ENCODE data around the gene SLAIN2. TPM values are rescaled to one million over a fixed set of nuclear protein-coding genes. Genes with fewer than 3 reads are reported as not detected.

SLAIN2 gene
- total and polyA plus RNA-seq, 11 donors, result 26.0 to 178 (median 124) TPM

DNA sequence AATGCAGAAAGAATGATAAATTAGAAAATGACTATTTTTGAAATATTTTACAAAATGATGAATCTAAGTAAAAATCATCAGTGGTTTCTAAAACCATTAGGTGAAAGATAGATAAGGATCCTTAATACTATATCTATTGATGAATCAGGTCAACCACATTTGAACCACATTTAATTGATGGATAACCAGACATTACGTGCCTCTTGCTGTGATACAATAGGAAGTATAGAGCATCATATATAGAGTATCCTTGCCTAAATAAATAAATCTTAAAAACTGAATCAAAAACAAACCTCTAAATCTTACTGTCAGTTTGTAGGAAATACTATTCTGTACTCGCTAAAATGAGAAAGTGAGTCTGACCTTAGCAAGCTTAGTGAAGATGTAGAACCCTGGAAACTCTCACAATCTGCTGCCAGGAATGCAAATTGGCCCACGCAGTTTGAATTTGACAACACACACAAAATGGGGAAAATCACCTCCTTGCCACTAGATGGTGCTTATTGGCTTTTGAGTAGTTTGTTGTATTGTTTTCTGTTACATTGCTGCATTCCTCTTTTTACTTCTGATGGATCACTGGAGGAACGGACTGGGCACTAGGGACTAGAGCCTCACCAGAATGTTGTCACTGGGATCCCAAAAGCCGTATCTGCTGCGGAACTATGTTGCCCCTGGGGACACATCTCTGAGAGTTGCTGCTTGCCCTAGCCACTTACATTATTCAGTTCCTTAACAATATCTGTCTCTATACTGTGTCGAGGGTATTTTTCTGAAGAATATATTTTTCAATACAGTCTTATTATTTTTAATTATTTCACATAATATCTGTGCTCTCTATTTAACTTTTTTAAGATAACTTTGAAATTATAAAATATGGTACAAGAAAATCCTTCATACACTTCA, 25.4 kb upstream of the SLAIN2 start:
- Histone ChIP-seq H3K4me1 (no peaks in the 10 kb centered on the region), H3K27ac (no peak overlapping the region), H3K9me3 (no peaks in the 10 kb centered on the region), H3K27me3 (no peaks in the 10 kb centered on the region), H3K36me3 (no peaks in the 10 kb centered on the region), H3K4me3 (no peak overlapping the region)
- WGBS, 4 donors, result 36 to 45% (median 41%) methylated on average over 7 of the region's 7 CpGs
- DNase-seq (no peak), ATAC-seq (peak in 1 of 4 donors; percentile 46)
- intact Hi-C loops (cut with DNase I), result loop anchor here in 2 of 10 donors (10.0 kb wide), 2 partner anchors 119 to 229 kb away; no protein-coding TSS in a partner anchor
- no peak for TF ChIP-seq POLR2A (IDR thresholded peaks at IDR 0.05)
- TF ChIP-seq, protein P1, sequence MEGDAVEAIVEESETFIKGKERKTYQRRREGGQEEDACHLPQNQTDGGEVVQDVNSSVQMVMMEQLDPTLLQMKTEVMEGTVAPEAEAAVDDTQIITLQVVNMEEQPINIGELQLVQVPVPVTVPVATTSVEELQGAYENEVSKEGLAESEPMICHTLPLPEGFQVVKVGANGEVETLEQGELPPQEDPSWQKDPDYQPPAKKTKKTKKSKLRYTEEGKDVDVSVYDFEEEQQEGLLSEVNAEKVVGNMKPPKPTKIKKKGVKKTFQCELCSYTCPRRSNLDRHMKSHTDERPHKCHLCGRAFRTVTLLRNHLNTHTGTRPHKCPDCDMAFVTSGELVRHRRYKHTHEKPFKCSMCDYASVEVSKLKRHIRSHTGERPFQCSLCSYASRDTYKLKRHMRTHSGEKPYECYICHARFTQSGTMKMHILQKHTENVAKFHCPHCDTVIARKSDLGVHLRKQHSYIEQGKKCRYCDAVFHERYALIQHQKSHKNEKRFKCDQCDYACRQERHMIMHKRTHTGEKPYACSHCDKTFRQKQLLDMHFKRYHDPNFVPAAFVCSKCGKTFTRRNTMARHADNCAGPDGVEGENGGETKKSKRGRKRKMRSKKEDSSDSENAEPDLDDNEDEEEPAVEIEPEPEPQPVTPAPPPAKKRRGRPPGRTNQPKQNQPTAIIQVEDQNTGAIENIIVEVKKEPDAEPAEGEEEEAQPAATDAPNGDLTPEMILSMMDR (IDR thresholded peaks at IDR 0.05), result peak; percentile 33 to 70 (median 50)

DNA sequence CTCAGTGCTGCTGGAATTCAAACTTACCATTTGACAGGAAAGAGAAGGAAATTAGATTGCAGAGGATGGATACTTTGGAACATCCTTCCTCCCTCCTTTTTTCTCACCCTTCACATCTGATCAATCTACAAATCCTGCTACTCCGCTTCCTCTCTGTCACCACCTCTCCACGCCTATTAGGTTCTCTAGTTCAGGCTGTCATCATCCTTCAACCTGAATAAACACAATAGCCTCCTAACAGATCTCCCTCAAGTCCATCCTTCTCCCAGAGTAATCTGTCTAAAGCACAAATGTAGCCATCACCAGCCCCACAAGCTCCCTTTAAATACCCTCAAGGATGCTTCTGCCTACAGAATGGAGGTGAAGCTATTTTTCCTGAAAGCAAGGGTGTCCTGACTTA, 20.0 kb upstream of the SLAIN2 start:
- no peak overlapping the region for H3K4me3 ChIP-seq
- H3K27me3 ChIP-seq, result no peaks in the 10 kb centered on the region
- H3K9me3 ChIP-seq, result no peaks in the 10 kb centered on the region
- no peaks in the 10 kb centered on the region for H3K36me3 ChIP-seq
- WGBS, 4 donors, result 75 to 86% (median 78%) methylated on average over 2 of the region's 2 CpGs
- no peak overlapping the region for H3K27ac ChIP-seq
- no peak for TF ChIP-seq POLR2A (IDR thresholded peaks at IDR 0.05)
- TF ChIP-seq, protein P1 (IDR thresholded peaks at IDR 0.05), result no peak
- intact Hi-C loops (cut with DNase I), result no loop called here
- ATAC-seq (no peak), DNase-seq (no peak)
- no peaks in the 10 kb centered on the region for H3K4me1 ChIP-seq

DNA sequence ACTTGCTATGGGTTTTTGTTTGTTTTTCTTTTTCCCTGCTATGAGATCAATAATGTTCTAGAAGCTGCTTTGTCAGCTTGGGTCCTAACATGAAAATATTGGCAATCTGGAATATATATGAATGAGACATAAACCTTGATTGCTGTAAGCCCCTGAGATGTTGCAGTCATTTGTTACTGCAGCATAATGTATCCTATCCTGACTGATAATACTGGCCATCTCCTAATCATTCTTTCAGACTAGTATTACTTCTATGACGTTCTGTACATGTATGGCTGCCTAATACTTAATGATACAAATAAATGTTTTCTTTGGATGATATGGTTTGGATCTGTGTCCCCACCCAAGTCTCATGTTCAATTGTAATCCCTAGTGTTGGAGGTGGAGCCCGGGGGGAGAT, 19.3 kb upstream of the SLAIN2 start:
- Histone ChIP-seq H3K4me3 (no peak overlapping the region), H3K9me3 (no peaks in the 10 kb centered on the region), H3K4me1 (no peaks in the 10 kb centered on the region), H3K36me3 (no peaks in the 10 kb centered on the region), H3K27ac (no peak overlapping the region), H3K27me3 (no peaks in the 10 kb centered on the region)
- DNase-seq (no peak), ATAC-seq (no peak)
- no peak for TF ChIP-seq POLR2A (IDR thresholded peaks at IDR 0.05)
- TF ChIP-seq, protein P1 (IDR thresholded peaks at IDR 0.05), result no peak
- 87 to 94% (median 92%) methylated on average over 2 of the region's 2 CpGs for WGBS, 4 donors
- intact Hi-C loops (cut with DNase I), result no loop called here

DNA sequence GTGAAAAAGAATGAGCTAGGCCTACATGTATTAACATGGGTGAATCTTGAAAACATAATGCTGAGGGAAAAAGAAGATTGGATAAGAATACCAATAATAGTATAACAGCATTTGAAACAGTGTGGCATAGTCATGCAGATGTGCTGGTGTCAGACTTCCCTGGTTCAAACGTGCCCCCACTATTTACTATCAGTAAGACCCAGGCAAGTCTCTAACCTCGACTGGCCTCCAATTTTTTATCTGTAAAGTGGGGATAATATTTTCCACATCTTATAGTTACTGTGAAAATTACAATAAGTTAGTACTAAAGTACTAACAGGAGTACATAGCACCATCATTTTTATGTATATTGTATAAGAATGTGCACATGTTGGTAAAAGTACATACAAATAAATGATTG, 17.0 kb upstream of the SLAIN2 start:
- WGBS, 4 donors, result 63 to 77% (median 75%) methylated on average over 2 of the region's 2 CpGs
- ATAC-seq (no peak), DNase-seq (no peak)
- intact Hi-C loops (cut with DNase I), result no loop called here
- Histone ChIP-seq H3K27ac (no peak overlapping the region), H3K36me3 (no peaks in the 10 kb centered on the region), H3K27me3 (no peaks in the 10 kb centered on the region), H3K4me1 (peaks cover 0 to 3% (median 0%) of the 10 kb centered on the region in 12 donors), H3K4me3 (no peak overlapping the region), H3K9me3 (no peaks in the 10 kb centered on the region)
- TF ChIP-seq POLR2A (IDR thresholded peaks at IDR 0.05), result no peak
- TF ChIP-seq, protein P1 (IDR thresholded peaks at IDR 0.05), result no peak

Data from heart left ventricle (tissue), 16 donors.